CD14-positive monocyte (primary cell): ENCODE data around the gene KCNK13. TPM values are rescaled to one million over a fixed set of nuclear protein-coding genes. Genes with fewer than 3 reads are reported as not detected.

ENCODE experiments used
- DNase-seq, 3 donors: peaks; one replicate each; pipeline ENCODE4 v3.0.0-alpha.2; 2011 to 2022
- H2AFZ ChIP-seq: 2 replicates; pipeline ENCODE4 v1.6.0; 2012; ENCODE audit warnings: mild to moderate bottlenecking, low read depth, low read length, inconsistent platforms; ENCODE audit not compliant: insufficient read depth, poor library complexity, severe bottlenecking
- H3K27ac ChIP-seq, 2 donors: 1 replicate in 1 of 2; 2 replicates in 1 of 2; pipeline ENCODE4 v1.5.1; 2012 to 2013; ENCODE audit warnings: low read length in 2 of 2, control low read depth in 1 of 2, inconsistent platforms in 1 of 2, low read depth in 1 of 2, mild to moderate bottlenecking in 1 of 2
- H3K27me3 ChIP-seq, 2 donors: one replicate each; pipeline versions ENCODE4 v1.6.0 to v1.6.1; 2011 to 2013; ENCODE audit warnings: low read length in 2 of 2; ENCODE audit not compliant: control insufficient read depth in 2 of 2, insufficient read depth in 2 of 2
- H3K36me3 ChIP-seq, 2 donors: replicated peaks in 1 of 2; 1 replicate in 1 of 2; 2 replicates in 1 of 2; pipeline versions ENCODE4 v1.5.1 to v1.6.1; 2012 to 2013; ENCODE audit warnings: low read length in 2 of 2, control low read depth in 1 of 2, inconsistent platforms in 1 of 2, mild to moderate bottlenecking in 1 of 2; ENCODE audit not compliant: insufficient read depth in 2 of 2, control insufficient read depth in 1 of 2
- H3K4me1 ChIP-seq, 2 donors: 1 replicate in 1 of 2; 2 replicates in 1 of 2; pipeline versions ENCODE4 v1.5.1 to v1.6.1; 2012 to 2013; ENCODE audit warnings: low read length in 2 of 2, control low read depth in 1 of 2, inconsistent platforms in 1 of 2, mild to moderate bottlenecking in 1 of 2, moderate library complexity in 1 of 2; ENCODE audit not compliant: insufficient read depth in 2 of 2, control insufficient read depth in 1 of 2
- H3K4me2 ChIP-seq: replicated peaks from 2 replicates; pipeline ENCODE3; 2012; ENCODE audit warnings: low read length, moderate library complexity, mild to moderate bottlenecking; ENCODE audit not compliant: poor library complexity, severe bottlenecking; ENCODE audit errors: extremely low read depth
- H3K4me3 ChIP-seq, 3 experiments: fragments of 200-600 bp in 1 of 3; sonication (generic) in 1 of 3; replicated peaks in 1 of 3; 1 replicate in 2 of 3; 2 replicates in 1 of 3; pipeline ENCODE4 v1.5.1; 2011 to 2013; ENCODE audit warnings: low read length in 3 of 3, mild to moderate bottlenecking in 3 of 3, control low read depth in 2 of 3, low read depth in 2 of 3, inconsistent platforms in 1 of 3, moderate library complexity in 1 of 3
- H3K79me2 ChIP-seq: 2 replicates; pipeline ENCODE4 v1.6.0; 2012; ENCODE audit warnings: mild to moderate bottlenecking, control low read depth, inconsistent platforms, low read length, moderate library complexity; ENCODE audit not compliant: insufficient read depth
- H3K9ac ChIP-seq: 2 replicates; pipeline ENCODE4 v1.6.0; 2017; ENCODE audit warnings: low read length, mild to moderate bottlenecking; ENCODE audit not compliant: insufficient read depth, poor library complexity, severe bottlenecking
- H3K9me3 ChIP-seq, 2 donors: replicated peaks in 1 of 2; 1 replicate in 1 of 2; 2 replicates in 1 of 2; pipeline versions ENCODE4 v1.5.1 to v1.6.1; 2012 to 2013; ENCODE audit warnings: low read length in 2 of 2, control low read depth in 1 of 2; ENCODE audit not compliant: control insufficient read depth in 1 of 2, insufficient read depth in 1 of 2
- H4K20me1 ChIP-seq: 2 replicates; pipeline ENCODE4 v1.6.0; 2012; ENCODE audit warnings: mild to moderate bottlenecking, low read length, control low read depth, moderate library complexity; ENCODE audit not compliant: insufficient read depth
- H3K27ac Mint-ChIP-seq, 7 donors: one replicate each; pipeline ENCODE4 v1.8.0; 2020; ENCODE audit warnings: mild to moderate bottlenecking in 7 of 7, mixed read lengths in 7 of 7, moderate library complexity in 6 of 7, inconsistent platforms in 2 of 7
- H3K27me3 Mint-ChIP-seq, 3 donors: one replicate each; pipeline ENCODE4 v1.8.0; 2021 to 2022; ENCODE audit warnings: low read depth in 3 of 3, mild to moderate bottlenecking in 3 of 3, mixed read lengths in 3 of 3, moderate library complexity in 3 of 3, inconsistent platforms in 1 of 3
- H3K36me3 Mint-ChIP-seq, 2 donors: one replicate each; pipeline ENCODE4 v1.8.0; 2020; ENCODE audit warnings: mixed read lengths in 2 of 2, inconsistent platforms in 1 of 2, mild to moderate bottlenecking in 1 of 2
- H3K4me1 Mint-ChIP-seq: one replicate; pipeline ENCODE4 v1.8.0; 2020; ENCODE audit warnings: mild to moderate bottlenecking, mixed read lengths
- H3K4me3 Mint-ChIP-seq, 2 donors: one replicate each; pipeline ENCODE4 v1.8.0; 2020; ENCODE audit warnings: mild to moderate bottlenecking in 2 of 2, mixed read lengths in 2 of 2, moderate library complexity in 1 of 2
- H3K9me3 Mint-ChIP-seq, 7 donors: one replicate each; pipeline ENCODE4 v1.8.0; 2020 to 2022; ENCODE audit warnings: mixed read lengths in 7 of 7, mild to moderate bottlenecking in 6 of 7, moderate library complexity in 6 of 7, inconsistent platforms in 2 of 7
- WGBS: methylation state at CpG from one replicate; pipeline ENCODE4 v1.1.5; 2013; ENCODE audit warnings: missing lambda C conversion rate; ENCODE audit not compliant: insufficient coverage; 5-methylcytosine and 5-hydroxymethylcytosine counted together
- intact Hi-C, 2 donors: fragments of 100-400 bp; cut with micrococcal nuclease; formaldehyde crosslinking; loops; one replicate each; pipeline versions ENCODE4 v1.15.0 to v1.15.1; 2023
- polyA plus RNA-seq, 3 donors: library from polyadenylated mRNA; depleted of rRNA in 1 of 3; unstranded in 2 of 3; stranded (reverse) in 1 of 3; fragments of 300-500 nt in 2 of 3; fragments of >200 nt in 1 of 3; fragmentation: Illumina TruSeq in 2 of 3; gene quantifications; 1 replicate in 2 of 3; 2 replicates in 1 of 3; pipeline ENCODE4 v1.2.3, GENCODE V29; 2012 to 2021
- TF ChIP-seq, protein P1 (sequence below): fragments of 200-600 bp; IDR thresholded peaks from one replicate; pipeline ENCODE4 v1.8.0; 2022; ENCODE audit warnings: antibody characterized with exemption, mild to moderate bottlenecking

KCNK13 gene
- polyA plus RNA-seq, 3 donors, result 1.6 to 4.2 (median 2.9) TPM

- WGBS, result 81% methylated on average over 6 of the region's 7 CpGs
- Histone ChIP-seq H3K27me3 (no peaks in the 10 kb centered on the region), H3K9me3 (no peaks in the 10 kb centered on the region), H3K4me1 (no peaks in the 10 kb centered on the region), H3K36me3 (no peaks in the 10 kb centered on the region), H3K79me2 (no peaks in the 10 kb centered on the region), H3K27ac (no peak overlapping the region), H3K9ac (no peak overlapping the region), H4K20me1 (no peaks in the 10 kb centered on the region), H2AFZ (no peak overlapping the region), H3K4me3 (no peak overlapping the region), H3K4me2 (no peak overlapping the region)
- Mint-ChIP-seq H3K36me3 (no peaks in the 10 kb centered on the region), H3K9me3 (peaks cover 0 to 12% (median 7%) of the 10 kb centered on the region in 7 donors), H3K27ac (no peak overlapping the region), H3K4me3 (no peak overlapping the region), H3K4me1 (no peaks in the 10 kb centered on the region), H3K27me3 (peaks cover 4 to 17% (median 6%) of the 10 kb centered on the region in 3 donors)
- DNase-seq, result no peak
- TF ChIP-seq, protein P1, sequence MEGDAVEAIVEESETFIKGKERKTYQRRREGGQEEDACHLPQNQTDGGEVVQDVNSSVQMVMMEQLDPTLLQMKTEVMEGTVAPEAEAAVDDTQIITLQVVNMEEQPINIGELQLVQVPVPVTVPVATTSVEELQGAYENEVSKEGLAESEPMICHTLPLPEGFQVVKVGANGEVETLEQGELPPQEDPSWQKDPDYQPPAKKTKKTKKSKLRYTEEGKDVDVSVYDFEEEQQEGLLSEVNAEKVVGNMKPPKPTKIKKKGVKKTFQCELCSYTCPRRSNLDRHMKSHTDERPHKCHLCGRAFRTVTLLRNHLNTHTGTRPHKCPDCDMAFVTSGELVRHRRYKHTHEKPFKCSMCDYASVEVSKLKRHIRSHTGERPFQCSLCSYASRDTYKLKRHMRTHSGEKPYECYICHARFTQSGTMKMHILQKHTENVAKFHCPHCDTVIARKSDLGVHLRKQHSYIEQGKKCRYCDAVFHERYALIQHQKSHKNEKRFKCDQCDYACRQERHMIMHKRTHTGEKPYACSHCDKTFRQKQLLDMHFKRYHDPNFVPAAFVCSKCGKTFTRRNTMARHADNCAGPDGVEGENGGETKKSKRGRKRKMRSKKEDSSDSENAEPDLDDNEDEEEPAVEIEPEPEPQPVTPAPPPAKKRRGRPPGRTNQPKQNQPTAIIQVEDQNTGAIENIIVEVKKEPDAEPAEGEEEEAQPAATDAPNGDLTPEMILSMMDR, result no peak
- intact Hi-C loops, result no loop called here
These were observed 129.8 kb downstream of the KCNK13 start for GRCh38 chr14:90191585-90191984.

GRCh38 chr14:90193925-90194324, 132.1 kb downstream of the KCNK13 start:
- Histone ChIP-seq H3K79me2 (no peaks in the 10 kb centered on the region), H3K9ac (no peak overlapping the region), H3K4me1 (no peaks in the 10 kb centered on the region), H3K9me3 (no peaks in the 10 kb centered on the region), H3K36me3 (no peaks in the 10 kb centered on the region), H3K27me3 (no peaks in the 10 kb centered on the region), H3K4me3 (no peak overlapping the region), H4K20me1 (no peaks in the 10 kb centered on the region), H2AFZ (no peak overlapping the region), H3K27ac (no peak overlapping the region), H3K4me2 (no peak overlapping the region)
- H3K9me3 Mint-ChIP-seq, result peaks cover 0 to 9% (median 3%) of the 10 kb centered on the region in 7 donors
- H3K27ac Mint-ChIP-seq, result peak overlapping the region in 1 of 7 donors; percentile 72
- no peaks in the 10 kb centered on the region for H3K4me1 Mint-ChIP-seq
- TF ChIP-seq, protein P1, result peak; percentile 52
- 89% methylated on average over 7 of the region's 9 CpGs for WGBS
- peaks cover 7 to 19% (median 8%) of the 10 kb centered on the region in 3 donors for H3K27me3 Mint-ChIP-seq
- no peak for DNase-seq
- H3K36me3 Mint-ChIP-seq, result no peaks in the 10 kb centered on the region
- peak overlapping the region in 1 of 2 donors; percentile 0 for H3K4me3 Mint-ChIP-seq
- intact Hi-C loops, result no loop called here
